ENCODE data around the gene PRSS50. TPM values are rescaled to one million over a fixed set of nuclear protein-coding genes. Genes with fewer than 3 reads are reported as not detected.

The PRSS50 gene
- total RNA-seq, 1 experiment from 2014 or later: not detected

DNA sequence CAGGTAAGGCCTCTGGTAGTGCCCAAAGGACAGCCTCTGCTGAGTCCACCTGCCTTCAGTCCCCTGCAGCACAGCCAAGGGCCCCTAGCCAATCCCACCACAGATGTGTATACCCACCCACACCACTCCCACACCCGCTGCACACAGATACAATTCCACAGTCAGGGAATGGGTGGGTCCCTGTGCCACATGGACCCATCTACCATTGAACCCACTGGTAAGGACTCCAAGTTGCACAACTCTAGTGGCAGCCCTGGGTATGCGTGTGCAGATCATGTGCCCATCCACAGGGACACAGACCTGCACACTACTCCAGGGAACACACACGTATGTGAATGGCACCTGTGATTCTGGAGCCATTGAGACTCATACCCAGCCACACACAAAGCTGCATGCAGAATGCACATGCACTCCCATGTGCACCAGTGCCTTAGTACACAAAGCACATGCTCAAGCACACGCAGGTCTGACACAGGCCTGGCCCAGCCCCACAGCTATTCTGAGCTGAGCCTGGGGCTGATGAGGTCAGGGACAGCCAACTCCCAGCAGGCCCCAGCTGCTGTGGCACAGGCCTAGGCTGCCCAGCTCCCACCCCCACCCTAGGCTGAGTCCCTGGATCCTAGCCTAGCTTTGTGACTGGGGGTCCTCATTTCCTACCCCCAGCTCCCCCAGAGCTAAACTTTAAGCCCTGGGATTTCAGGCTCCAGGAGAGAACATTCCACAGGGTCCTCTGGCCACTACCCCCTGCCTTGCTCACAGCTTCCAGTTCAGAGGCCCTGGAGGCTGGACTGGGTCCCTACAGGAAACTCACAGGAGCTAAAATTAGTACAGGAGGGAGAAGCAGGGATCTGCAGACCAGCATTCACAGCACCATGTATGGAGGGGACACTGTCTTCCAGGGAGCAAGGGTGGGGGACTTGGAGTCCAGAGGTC lies 21.4 kb downstream of the PRSS50 start:
- H3K4me3 Mint-ChIP-seq (ENCODE audit: low read depth, unreplicated experiment): no peak overlapping the region
- DNase-seq: no peak
- TF ChIP-seq, protein P1, sequence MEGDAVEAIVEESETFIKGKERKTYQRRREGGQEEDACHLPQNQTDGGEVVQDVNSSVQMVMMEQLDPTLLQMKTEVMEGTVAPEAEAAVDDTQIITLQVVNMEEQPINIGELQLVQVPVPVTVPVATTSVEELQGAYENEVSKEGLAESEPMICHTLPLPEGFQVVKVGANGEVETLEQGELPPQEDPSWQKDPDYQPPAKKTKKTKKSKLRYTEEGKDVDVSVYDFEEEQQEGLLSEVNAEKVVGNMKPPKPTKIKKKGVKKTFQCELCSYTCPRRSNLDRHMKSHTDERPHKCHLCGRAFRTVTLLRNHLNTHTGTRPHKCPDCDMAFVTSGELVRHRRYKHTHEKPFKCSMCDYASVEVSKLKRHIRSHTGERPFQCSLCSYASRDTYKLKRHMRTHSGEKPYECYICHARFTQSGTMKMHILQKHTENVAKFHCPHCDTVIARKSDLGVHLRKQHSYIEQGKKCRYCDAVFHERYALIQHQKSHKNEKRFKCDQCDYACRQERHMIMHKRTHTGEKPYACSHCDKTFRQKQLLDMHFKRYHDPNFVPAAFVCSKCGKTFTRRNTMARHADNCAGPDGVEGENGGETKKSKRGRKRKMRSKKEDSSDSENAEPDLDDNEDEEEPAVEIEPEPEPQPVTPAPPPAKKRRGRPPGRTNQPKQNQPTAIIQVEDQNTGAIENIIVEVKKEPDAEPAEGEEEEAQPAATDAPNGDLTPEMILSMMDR (IDR thresholded peaks at IDR 0.05; ENCODE audit: unreplicated experiment): no peak
- intact Hi-C loops (cut with micrococcal nuclease; ENCODE audit: unreplicated experiment): no loop called here
- H3K27me3 Mint-ChIP-seq (ENCODE audit: unreplicated experiment): no peaks in the 10 kb centered on the region
- CTCF ChIA-PET: interaction anchor here (0.6 kb wide), 3 partner anchors 179 to 281 kb away, joined by 3 to 4 read pairs (median 3); no protein-coding TSS in a partner anchor
- H3K27ac Mint-ChIP-seq (ENCODE audit: unreplicated experiment): no peak overlapping the region
- BruUV-seq (replicated peaks): no TSS peak
- H3K4me1 Mint-ChIP-seq (ENCODE audit: low read depth, unreplicated experiment): peaks cover 10% of the 10 kb centered on the region
- H3K9me3 Mint-ChIP-seq (ENCODE audit: low read depth, unreplicated experiment): no peaks in the 10 kb centered on the region
- peaks cover 26% of the 10 kb centered on the region for H3K36me3 Mint-ChIP-seq (ENCODE audit: insufficient read depth, unreplicated experiment)

- peak; percentile 41 for DNase-seq
- TF ChIP-seq, protein P1 (IDR thresholded peaks at IDR 0.05; ENCODE audit: unreplicated experiment): peak; percentile 19
- BruUV-seq (replicated peaks): no TSS peak
- Mint-ChIP-seq H3K27ac (ENCODE audit: unreplicated experiment) (peak overlapping the region; percentile 50), H3K4me3 (ENCODE audit: low read depth, unreplicated experiment) (no peak overlapping the region), H3K36me3 (ENCODE audit: insufficient read depth, unreplicated experiment) (peaks cover 27% of the 10 kb centered on the region), H3K9me3 (ENCODE audit: low read depth, unreplicated experiment) (no peaks in the 10 kb centered on the region), H3K27me3 (ENCODE audit: unreplicated experiment) (no peaks in the 10 kb centered on the region), H3K4me1 (ENCODE audit: low read depth, unreplicated experiment) (peaks cover 15% of the 10 kb centered on the region)
- CTCF ChIA-PET: interaction anchor here (0.6 kb wide), 4 partner anchors 178 to 526 kb away, joined by 3 to 4 read pairs (median 3); no protein-coding TSS in a partner anchor
- intact Hi-C loops (cut with micrococcal nuclease; ENCODE audit: unreplicated experiment): no loop called here
Measured at GRCh38 chr3:46695177-46695961, 22.3 kb downstream of the PRSS50 start.

- intact Hi-C loops (cut with micrococcal nuclease; ENCODE audit: unreplicated experiment): no loop called here
- BruUV-seq (replicated peaks): no TSS peak
- CTCF ChIA-PET: interaction anchor here (0.6 kb wide), 1 partner anchor 527 kb away, joined by 3 read pairs; no protein-coding TSS in a partner anchor
- no peaks in the 10 kb centered on the region for H3K9me3 Mint-ChIP-seq (ENCODE audit: low read depth, unreplicated experiment)
- H3K27me3 Mint-ChIP-seq (ENCODE audit: unreplicated experiment): no peaks in the 10 kb centered on the region
- H3K27ac Mint-ChIP-seq (ENCODE audit: unreplicated experiment): peak overlapping the region; percentile 50
- H3K36me3 Mint-ChIP-seq (ENCODE audit: insufficient read depth, unreplicated experiment): peaks cover 27% of the 10 kb centered on the region
- peaks cover 23% of the 10 kb centered on the region for H3K4me1 Mint-ChIP-seq (ENCODE audit: low read depth, unreplicated experiment)
- no peak for DNase-seq
- H3K4me3 Mint-ChIP-seq (ENCODE audit: low read depth, unreplicated experiment): no peak overlapping the region
- TF ChIP-seq, protein P1 (IDR thresholded peaks at IDR 0.05; ENCODE audit: unreplicated experiment): no peak
Measured at GRCh38 chr3:46694520-46694919, 23.1 kb downstream of the PRSS50 start.

DNA sequence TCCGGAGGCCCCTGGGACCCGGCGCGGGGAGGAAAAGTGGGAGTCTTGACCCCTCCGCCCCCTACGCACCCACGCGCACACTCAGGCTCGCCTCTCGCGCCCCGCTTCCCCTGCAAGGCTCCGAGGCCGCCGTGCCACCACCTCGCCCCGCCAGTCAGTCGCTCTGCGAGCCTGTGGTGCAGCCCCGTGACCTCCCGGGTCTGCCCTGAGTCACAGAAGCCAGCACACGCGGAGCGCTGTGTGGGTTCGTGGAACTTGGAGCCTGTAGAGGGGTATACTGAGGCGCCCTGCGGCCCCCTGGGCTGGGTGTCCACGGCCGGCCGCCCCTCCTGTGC lies 23.8 kb downstream of the PRSS50 start:
- intact Hi-C loops (cut with micrococcal nuclease; ENCODE audit: unreplicated experiment): no loop called here
- CTCF ChIA-PET: interaction anchor here (0.7 to 1.1 kb wide), 3 partner anchors 9 to 575 kb away, joined by 3 to 4 read pairs (median 3); no protein-coding TSS in a partner anchor
- peaks cover 27% of the 10 kb centered on the region for H3K36me3 Mint-ChIP-seq (ENCODE audit: insufficient read depth, unreplicated experiment)
- no peak overlapping the region for H3K27ac Mint-ChIP-seq (ENCODE audit: unreplicated experiment)
- peaks cover 24% of the 10 kb centered on the region for H3K4me1 Mint-ChIP-seq (ENCODE audit: low read depth, unreplicated experiment)
- TF ChIP-seq, protein P1 (IDR thresholded peaks at IDR 0.05; ENCODE audit: unreplicated experiment): no peak
- no peaks in the 10 kb centered on the region for H3K27me3 Mint-ChIP-seq (ENCODE audit: unreplicated experiment)
- H3K4me3 Mint-ChIP-seq (ENCODE audit: low read depth, unreplicated experiment): peak overlapping the region; percentile 93
- no peak for DNase-seq
- no TSS peak for BruUV-seq (replicated peaks)
- no peaks in the 10 kb centered on the region for H3K9me3 Mint-ChIP-seq (ENCODE audit: low read depth, unreplicated experiment)

Measured in Calu3 (cell line).